GM18867 (cell line): ENCODE measurements around the gene ZNF484.

Source experiments
- ATAC-seq: cut with Tn5 transposase; IDR thresholded peaks from one replicate; pipeline ENCODE4 v1.9.1; 2021; ENCODE audit warnings: mild to moderate bottlenecking, moderate library complexity; ENCODE audit not compliant: unreplicated experiment

ZNF484 gene

GRCh38 chr9:92795598-92796336, 82.1 kb downstream of the ZNF484 start:
- no peak for ATAC-seq
